Tibial nerve (tissue), 4 donors: ENCODE data around the gene PHF11. TPM values are rescaled to one million over a fixed set of nuclear protein-coding genes. Genes with fewer than 3 reads are reported as not detected.

Experiments used
- DNase-seq, 2 donors: peaks; one replicate each; pipeline ENCODE4 v3.0.0-alpha.2; 2019; ENCODE audit warnings: low spot score in 2 of 2
- H3K27ac ChIP-seq, 4 donors: fragments of 200-600 bp; sonication (generic) in 3 of 4; one replicate each; pipeline ENCODE4 v1.5.1; 2017 to 2019; ENCODE audit warnings: mild to moderate bottlenecking in 1 of 4
- H3K27me3 ChIP-seq, 2 donors: fragments of 200-600 bp; sonication (generic) in 1 of 2; one replicate each; pipeline versions ENCODE4 v1.5.1 to v1.6.0; 2017 to 2019
- H3K36me3 ChIP-seq, 3 donors: fragments of 200-600 bp; sonication (generic); one replicate each; pipeline ENCODE4 v1.5.1; 2018 to 2019
- H3K4me1 ChIP-seq, 4 donors: fragments of 200-600 bp; sonication (generic) in 3 of 4; one replicate each; pipeline ENCODE4 v1.5.1; 2017 to 2019
- H3K4me3 ChIP-seq, 4 donors: fragments of 200-600 bp; sonication (generic) in 3 of 4; one replicate each; pipeline ENCODE4 v1.5.1; 2017 to 2019; ENCODE audit warnings: mild to moderate bottlenecking in 1 of 4, moderate library complexity in 1 of 4
- H3K9me3 ChIP-seq, 4 donors: fragments of 200-600 bp; sonication (generic) in 3 of 4; one replicate each; pipeline ENCODE4 v1.5.1; 2017 to 2019
- EP300 ChIP-seq, 2 donors: sonication (generic); formaldehyde crosslinking; IDR thresholded peaks; one replicate each; pipeline ENCODE4 v1.6.1; 2017; ENCODE audit warnings: antibody characterized with exemption in 2 of 2, mild to moderate bottlenecking in 1 of 2
- POLR2A ChIP-seq, 2 donors: fragments of 450-650 bp; IDR thresholded peaks; one replicate each; pipeline ENCODE4 v1.6.1; 2017; ENCODE audit warnings: antibody characterized with exemption in 2 of 2, mild to moderate bottlenecking in 2 of 2, moderate library complexity in 2 of 2
- WGBS, 2 donors: methylation state at CpG; one replicate each; pipeline ENCODE4 v1.1.5; 2018; 5-methylcytosine and 5-hydroxymethylcytosine counted together
- total RNA-seq, 4 donors: library from RNA; depleted of rRNA; stranded (reverse); fragments of >200 nt; gene quantifications; one replicate each; pipeline ENCODE4 v1.1.0, GENCODE V29; 2016
- TF ChIP-seq, protein P1 (sequence below), 5 experiments: fragments of 200-600 bp in 3 of 5; fragments of 450-650 bp in 2 of 5; sonication (generic) in 3 of 5; IDR thresholded peaks; one replicate each; pipeline ENCODE4 v1.5.1; 2016 to 2019; ENCODE audit warnings: antibody characterized with exemption in 5 of 5, mild to moderate bottlenecking in 3 of 5, moderate library complexity in 2 of 5

Gene PHF11
- total RNA-seq, 4 donors from 2014 or later: 25.3 to 51.4 (median 37.6) TPM

DNA sequence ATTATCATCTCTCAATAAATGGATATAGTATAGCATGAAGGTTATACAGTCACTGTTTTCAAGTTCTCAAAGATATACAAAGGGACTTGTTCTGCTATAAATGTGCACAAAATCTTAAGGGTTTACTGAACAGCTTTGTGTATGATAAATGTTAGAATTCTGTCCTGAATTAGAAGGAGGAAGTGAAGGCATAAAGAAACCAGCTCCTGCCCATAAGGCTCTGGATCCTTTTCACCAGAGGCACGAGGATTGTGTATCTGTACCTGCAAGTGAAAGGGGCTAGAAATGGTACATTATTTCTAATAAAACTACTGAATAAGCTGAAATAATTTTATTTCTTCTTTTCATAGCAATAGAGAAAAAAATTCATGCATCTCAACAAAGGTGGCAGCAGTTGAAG is 32.4 kb downstream of the PHF11 start:
- H3K4me1 ChIP-seq: no peaks in the 10 kb centered on the region
- DNase-seq: no peak
- no peaks in the 10 kb centered on the region for H3K27me3 ChIP-seq
- no peak overlapping the region for H3K4me3 ChIP-seq
- WGBS, 2 donors: 64 to 79% methylated on average over 1 of the region's 1 CpG
- H3K36me3 ChIP-seq: peaks cover 0 to 65% (median 0%) of the 10 kb centered on the region in 3 donors
- no peak overlapping the region for H3K27ac ChIP-seq
- TF ChIP-seq POLR2A (IDR thresholded peaks at IDR 0.05): no peak
- TF ChIP-seq EP300 (IDR thresholded peaks at IDR 0.05): no peak
- TF ChIP-seq, protein P1, sequence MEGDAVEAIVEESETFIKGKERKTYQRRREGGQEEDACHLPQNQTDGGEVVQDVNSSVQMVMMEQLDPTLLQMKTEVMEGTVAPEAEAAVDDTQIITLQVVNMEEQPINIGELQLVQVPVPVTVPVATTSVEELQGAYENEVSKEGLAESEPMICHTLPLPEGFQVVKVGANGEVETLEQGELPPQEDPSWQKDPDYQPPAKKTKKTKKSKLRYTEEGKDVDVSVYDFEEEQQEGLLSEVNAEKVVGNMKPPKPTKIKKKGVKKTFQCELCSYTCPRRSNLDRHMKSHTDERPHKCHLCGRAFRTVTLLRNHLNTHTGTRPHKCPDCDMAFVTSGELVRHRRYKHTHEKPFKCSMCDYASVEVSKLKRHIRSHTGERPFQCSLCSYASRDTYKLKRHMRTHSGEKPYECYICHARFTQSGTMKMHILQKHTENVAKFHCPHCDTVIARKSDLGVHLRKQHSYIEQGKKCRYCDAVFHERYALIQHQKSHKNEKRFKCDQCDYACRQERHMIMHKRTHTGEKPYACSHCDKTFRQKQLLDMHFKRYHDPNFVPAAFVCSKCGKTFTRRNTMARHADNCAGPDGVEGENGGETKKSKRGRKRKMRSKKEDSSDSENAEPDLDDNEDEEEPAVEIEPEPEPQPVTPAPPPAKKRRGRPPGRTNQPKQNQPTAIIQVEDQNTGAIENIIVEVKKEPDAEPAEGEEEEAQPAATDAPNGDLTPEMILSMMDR (IDR thresholded peaks at IDR 0.05): no peak
- H3K9me3 ChIP-seq: no peaks in the 10 kb centered on the region

DNA sequence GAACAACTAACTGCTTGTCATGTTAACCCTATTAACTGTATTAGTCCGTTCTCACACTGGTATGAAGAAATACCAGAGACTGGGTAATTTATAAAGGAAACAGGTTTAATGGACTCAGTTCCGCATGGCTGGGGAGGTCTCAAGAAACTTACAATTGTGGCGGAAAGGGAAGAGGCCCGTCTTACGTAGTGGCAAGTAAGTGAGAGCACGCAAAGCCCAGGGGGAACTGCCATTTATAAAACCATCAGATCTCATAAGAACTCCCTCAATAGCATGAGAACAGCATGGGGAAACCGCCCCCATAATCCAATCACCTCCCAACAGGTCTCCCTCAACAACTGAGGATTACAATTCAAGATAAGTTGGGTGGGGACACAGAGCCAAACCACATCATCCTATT is 34.7 kb downstream of the PHF11 start:
- 80% methylated on average over 7 of the region's 7 CpGs for WGBS, 2 donors
- no peaks in the 10 kb centered on the region for H3K9me3 ChIP-seq
- no peak for DNase-seq
- peaks cover 0 to 52% (median 0%) of the 10 kb centered on the region in 3 donors for H3K36me3 ChIP-seq
- TF ChIP-seq, protein P1 (IDR thresholded peaks at IDR 0.05): no peak
- TF ChIP-seq POLR2A (IDR thresholded peaks at IDR 0.05): no peak
- no peak for TF ChIP-seq EP300 (IDR thresholded peaks at IDR 0.05)
- no peak overlapping the region for H3K27ac ChIP-seq
- no peaks in the 10 kb centered on the region for H3K4me1 ChIP-seq
- H3K27me3 ChIP-seq: no peaks in the 10 kb centered on the region
- H3K4me3 ChIP-seq: no peak overlapping the region

DNA sequence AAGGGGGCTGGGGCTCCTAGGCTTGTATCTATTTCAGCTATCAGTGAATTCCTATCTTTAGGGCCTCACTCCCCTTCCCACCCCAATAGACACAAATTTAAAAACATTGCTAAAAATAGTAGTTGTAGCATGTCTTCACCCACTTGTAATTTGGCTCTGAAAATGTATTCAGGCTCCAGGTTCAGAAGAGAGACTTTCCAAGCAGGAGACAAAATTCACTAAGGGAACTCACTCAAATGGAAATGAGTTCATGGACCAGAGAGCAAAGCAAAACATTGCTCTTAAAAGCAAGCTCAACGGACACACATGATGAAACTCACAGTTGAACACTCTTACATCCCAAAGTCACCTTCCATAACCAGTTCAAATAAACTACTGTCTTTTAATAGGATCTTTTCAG is 36.8 kb downstream of the PHF11 start:
- 78 to 86% methylated on average over 1 of the region's 1 CpG for WGBS, 2 donors
- H3K4me1 ChIP-seq: no peaks in the 10 kb centered on the region
- TF ChIP-seq, protein P1 (IDR thresholded peaks at IDR 0.05): no peak
- TF ChIP-seq POLR2A (IDR thresholded peaks at IDR 0.05) (no peak), EP300 (IDR thresholded peaks at IDR 0.05) (no peak)

DNA sequence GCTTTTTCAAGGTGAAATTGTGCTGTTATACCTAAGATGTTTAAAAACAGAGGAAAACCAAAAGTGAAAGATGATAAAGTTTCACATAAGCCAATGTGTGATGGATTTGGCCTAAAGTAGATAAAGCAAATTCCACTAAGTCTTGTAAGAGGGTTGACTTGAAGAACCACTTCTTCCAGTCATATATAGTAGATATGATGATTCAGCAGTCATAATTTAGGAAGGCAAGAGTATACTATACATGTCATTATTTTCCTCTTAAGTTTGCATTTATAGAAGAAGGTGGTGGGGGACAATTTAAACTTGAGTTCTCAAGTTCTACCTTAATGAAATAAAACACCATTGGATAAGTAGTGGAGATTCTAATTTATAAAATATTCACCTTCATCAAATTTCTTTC is 37.3 kb downstream of the PHF11 start:
- no peak for DNase-seq
- H3K27ac ChIP-seq: no peak overlapping the region
- H3K4me1 ChIP-seq: no peaks in the 10 kb centered on the region
- no peaks in the 10 kb centered on the region for H3K9me3 ChIP-seq
- no peaks in the 10 kb centered on the region for H3K27me3 ChIP-seq
- peaks cover 0 to 30% (median 0%) of the 10 kb centered on the region in 3 donors for H3K36me3 ChIP-seq
- TF ChIP-seq, protein P1 (IDR thresholded peaks at IDR 0.05): no peak
- TF ChIP-seq POLR2A (IDR thresholded peaks at IDR 0.05): no peak
- TF ChIP-seq EP300 (IDR thresholded peaks at IDR 0.05): no peak
- no peak overlapping the region for H3K4me3 ChIP-seq

More for the DNA sequence above, 36.8 kb downstream of the PHF11 start:
- peaks cover 0 to 32% (median 0%) of the 10 kb centered on the region in 3 donors for H3K36me3 ChIP-seq
- no peaks in the 10 kb centered on the region for H3K27me3 ChIP-seq
- no peaks in the 10 kb centered on the region for H3K9me3 ChIP-seq
- H3K27ac ChIP-seq: no peak overlapping the region
- H3K4me3 ChIP-seq: no peak overlapping the region
- no peak for DNase-seq

DNA sequence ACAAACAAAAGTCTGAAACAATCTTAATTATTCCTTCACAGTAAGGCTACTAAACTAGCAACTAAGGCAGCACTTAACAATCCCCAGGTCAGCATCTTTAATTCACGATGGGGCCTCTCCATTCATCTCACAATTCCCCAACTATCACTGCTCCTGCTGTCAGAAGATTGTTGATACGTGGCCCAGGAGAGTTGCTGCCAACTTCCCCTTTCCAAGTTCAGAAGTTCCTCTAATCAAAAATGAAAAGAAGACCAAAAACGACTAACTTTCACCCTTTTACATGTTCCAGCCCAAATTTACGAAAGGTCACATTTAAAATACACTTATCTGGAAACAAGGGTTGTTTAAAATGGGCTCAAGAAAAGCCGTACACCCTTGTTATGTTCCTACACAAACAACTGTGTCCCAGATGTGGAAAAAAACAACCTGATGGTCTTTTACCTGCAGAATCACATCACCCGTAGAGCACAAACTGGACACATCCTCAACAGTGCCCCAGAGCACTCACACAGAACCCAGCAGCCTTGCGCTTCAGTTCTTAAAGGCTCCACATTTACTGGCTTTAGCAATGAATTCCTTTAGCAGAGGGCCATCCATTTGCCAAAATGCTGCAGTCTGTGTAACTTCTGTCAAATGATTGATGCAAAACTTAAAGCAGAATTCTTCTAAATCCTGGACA is 38.0 kb downstream of the PHF11 start:
- no peaks in the 10 kb centered on the region for H3K4me1 ChIP-seq
- no peaks in the 10 kb centered on the region for H3K27me3 ChIP-seq
- no peak overlapping the region for H3K27ac ChIP-seq
- H3K9me3 ChIP-seq: no peaks in the 10 kb centered on the region
- TF ChIP-seq POLR2A (IDR thresholded peaks at IDR 0.05) (no peak), EP300 (IDR thresholded peaks at IDR 0.05) (no peak)
- TF ChIP-seq, protein P1 (IDR thresholded peaks at IDR 0.05): no peak
- 76 to 77% methylated on average over 7 of the region's 7 CpGs for WGBS, 2 donors
- no peak overlapping the region for H3K4me3 ChIP-seq
- peaks cover 0 to 22% (median 0%) of the 10 kb centered on the region in 3 donors for H3K36me3 ChIP-seq
- DNase-seq: no peak
